Smooth muscle cell (in vitro differentiated cells): ENCODE results near the gene PDGFD. TPM values are rescaled to one million over a fixed set of nuclear protein-coding genes. Genes with fewer than 3 reads are reported as not detected.

Experiments used
- DNase-seq: peaks from one replicate; lab custom pipeline; 2025; ENCODE audit not compliant: unreplicated experiment; lab: John Stamatoyannopoulos, UW
- H2AFZ ChIP-seq: fragments of 200-600 bp; sonication (generic); 2 replicates; pipeline ENCODE4 v1.6.0; 2016; ENCODE audit warnings: antibody characterized with exemption, low read depth, mild to moderate bottlenecking
- H3F3A ChIP-seq: fragments of 200-600 bp; sonication (generic); 2 replicates; pipeline ENCODE4 v1.6.0; 2017; ENCODE audit warnings: antibody characterized with exemption, low read depth
- H3K27ac ChIP-seq: fragments of 200-600 bp; sonication (generic); 2 replicates; pipeline ENCODE4 v1.5.1; 2016; ENCODE audit warnings: low read depth, mild to moderate bottlenecking
- H3K27me3 ChIP-seq: fragments of 200-600 bp; sonication (generic); 2 replicates; pipeline ENCODE4 v1.6.1; 2016; ENCODE audit warnings: low read depth, mild to moderate bottlenecking
- H3K36me3 ChIP-seq: fragments of 200-600 bp; sonication (generic); 2 replicates; pipeline ENCODE4 v1.5.1; 2016; ENCODE audit warnings: low read depth
- H3K4me1 ChIP-seq: fragments of 200-600 bp; sonication (generic); 2 replicates; pipeline ENCODE4 v1.5.1; 2016; ENCODE audit warnings: low read depth
- H3K4me2 ChIP-seq: fragments of 200-600 bp; sonication (generic); 2 replicates; pipeline ENCODE4 v1.6.0; 2016; ENCODE audit warnings: mild to moderate bottlenecking
- H3K4me3 ChIP-seq: fragments of 200-600 bp; sonication (generic); 2 replicates; pipeline ENCODE4 v1.5.1; 2016; ENCODE audit warnings: mild to moderate bottlenecking
- H3K79me2 ChIP-seq: fragments of 200-600 bp; sonication (generic); 2 replicates; pipeline ENCODE4 v1.6.0; 2016; ENCODE audit warnings: low read depth, mild to moderate bottlenecking
- H3K9ac ChIP-seq: fragments of 200-600 bp; sonication (generic); 2 replicates; pipeline ENCODE4 v1.6.0; 2016; ENCODE audit warnings: low read depth
- H3K9me3 ChIP-seq: fragments of 200-600 bp; sonication (generic); replicated peaks from 2 replicates; pipeline ENCODE4 v1.5.1; 2016; ENCODE audit warnings: low read depth
- H4K20me1 ChIP-seq: fragments of 200-600 bp; sonication (generic); 2 replicates; pipeline ENCODE4 v1.6.0; 2016; ENCODE audit warnings: low read depth
- WGBS: methylation state at CpG from one replicate; pipeline ENCODE4 v1.1.7; 2016; ENCODE audit warnings: low lambda C conversion rate; 5-methylcytosine and 5-hydroxymethylcytosine counted together
- polyA plus RNA-seq: library from polyadenylated mRNA; unstranded; fragments of >200 nt; fragmentation: Nextera tagmentation; extraction: Ambion mirVana; gene quantifications from 2 replicates; pipeline ENCODE4 v1.2.1, GENCODE V29; 2016
- total RNA-seq: library from RNA; depleted of rRNA; stranded (reverse); fragments of >200 nt; gene quantifications from 2 replicates; pipeline ENCODE4 v1.2.3, GENCODE V29; 2014
- TF ChIP-seq, protein P1 (sequence below): fragments of 200-600 bp; sonication (generic); IDR thresholded peaks from 2 replicates; pipeline ENCODE4 v1.5.1; 2017; ENCODE audit warnings: borderline replicate concordance, mild to moderate bottlenecking, antibody characterized with exemption; ENCODE audit not compliant: insufficient read depth, poor library complexity, severe bottlenecking

PDGFD gene
- total and polyA plus RNA-seq, 2 experiments from 2014 or later = 1.5 to 10.0 TPM

DNA sequence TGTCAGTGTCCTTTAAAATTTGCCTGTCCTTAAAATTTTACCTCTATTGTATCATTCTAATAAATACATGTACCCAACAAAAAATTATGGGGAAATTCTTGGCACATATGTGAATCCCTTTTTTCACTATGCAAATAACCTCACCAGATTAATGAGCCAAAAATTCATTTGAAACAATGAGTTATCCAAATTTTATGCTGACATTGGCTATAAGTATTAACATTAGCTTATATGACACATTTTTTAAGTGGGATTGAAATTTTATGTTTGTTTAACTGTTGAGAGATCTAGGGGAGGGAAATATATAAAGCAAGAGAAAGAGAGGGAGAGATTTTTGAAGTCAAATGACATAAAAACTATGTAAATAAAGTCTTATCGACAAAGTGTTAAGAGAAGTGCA, 11.8 kb upstream of the PDGFD start:
- Histone ChIP-seq H3K79me2 (no peaks in the 10 kb centered on the region), H3K4me1 (no peaks in the 10 kb centered on the region), H3K4me3 (no peak overlapping the region), H3K36me3 (no peaks in the 10 kb centered on the region), H3K27ac (no peak overlapping the region), H3F3A (no peaks in the 10 kb centered on the region), H3K27me3 (peaks cover 20% of the 10 kb centered on the region), H2AFZ (no peak overlapping the region), H3K9me3 (no peaks in the 10 kb centered on the region), H4K20me1 (no peaks in the 10 kb centered on the region), H3K9ac (no peak overlapping the region), H3K4me2 (no peak overlapping the region)
- no peak for DNase-seq
- TF ChIP-seq, protein P1, sequence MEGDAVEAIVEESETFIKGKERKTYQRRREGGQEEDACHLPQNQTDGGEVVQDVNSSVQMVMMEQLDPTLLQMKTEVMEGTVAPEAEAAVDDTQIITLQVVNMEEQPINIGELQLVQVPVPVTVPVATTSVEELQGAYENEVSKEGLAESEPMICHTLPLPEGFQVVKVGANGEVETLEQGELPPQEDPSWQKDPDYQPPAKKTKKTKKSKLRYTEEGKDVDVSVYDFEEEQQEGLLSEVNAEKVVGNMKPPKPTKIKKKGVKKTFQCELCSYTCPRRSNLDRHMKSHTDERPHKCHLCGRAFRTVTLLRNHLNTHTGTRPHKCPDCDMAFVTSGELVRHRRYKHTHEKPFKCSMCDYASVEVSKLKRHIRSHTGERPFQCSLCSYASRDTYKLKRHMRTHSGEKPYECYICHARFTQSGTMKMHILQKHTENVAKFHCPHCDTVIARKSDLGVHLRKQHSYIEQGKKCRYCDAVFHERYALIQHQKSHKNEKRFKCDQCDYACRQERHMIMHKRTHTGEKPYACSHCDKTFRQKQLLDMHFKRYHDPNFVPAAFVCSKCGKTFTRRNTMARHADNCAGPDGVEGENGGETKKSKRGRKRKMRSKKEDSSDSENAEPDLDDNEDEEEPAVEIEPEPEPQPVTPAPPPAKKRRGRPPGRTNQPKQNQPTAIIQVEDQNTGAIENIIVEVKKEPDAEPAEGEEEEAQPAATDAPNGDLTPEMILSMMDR = no peak
- 93% methylated on average over 1 of the region's 1 CpG for WGBS

DNA sequence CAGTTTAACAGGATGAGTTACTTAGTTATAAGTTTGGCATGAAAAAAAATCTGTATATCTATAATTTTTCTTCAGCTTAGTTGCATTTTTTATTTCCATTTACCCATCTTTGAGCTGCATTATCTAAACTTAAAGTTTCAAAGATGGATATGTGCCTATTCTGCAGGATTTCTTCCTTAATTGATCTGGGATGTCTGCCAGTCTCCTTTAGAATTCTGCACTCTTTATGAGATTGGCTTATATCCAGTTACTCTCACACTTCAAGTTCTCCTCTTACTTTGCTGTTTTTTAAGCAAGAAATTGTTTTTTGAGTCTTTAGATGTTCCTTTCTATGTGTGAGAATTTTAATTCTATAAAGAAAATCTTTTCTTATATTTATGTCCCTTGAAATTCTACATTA, 5.1 kb upstream of the PDGFD start:
- Histone ChIP-seq H2AFZ (no peak overlapping the region), H3K4me1 (no peaks in the 10 kb centered on the region), H3K4me2 (no peak overlapping the region), H3K9me3 (no peaks in the 10 kb centered on the region), H3K27ac (no peak overlapping the region), H3K27me3 (no peaks in the 10 kb centered on the region), H3F3A (no peaks in the 10 kb centered on the region), H3K9ac (no peak overlapping the region), H3K79me2 (no peaks in the 10 kb centered on the region), H4K20me1 (no peaks in the 10 kb centered on the region), H3K36me3 (no peaks in the 10 kb centered on the region), H3K4me3 (no peak overlapping the region)
- no peak for DNase-seq
- TF ChIP-seq, protein P1 = no peak

DNA sequence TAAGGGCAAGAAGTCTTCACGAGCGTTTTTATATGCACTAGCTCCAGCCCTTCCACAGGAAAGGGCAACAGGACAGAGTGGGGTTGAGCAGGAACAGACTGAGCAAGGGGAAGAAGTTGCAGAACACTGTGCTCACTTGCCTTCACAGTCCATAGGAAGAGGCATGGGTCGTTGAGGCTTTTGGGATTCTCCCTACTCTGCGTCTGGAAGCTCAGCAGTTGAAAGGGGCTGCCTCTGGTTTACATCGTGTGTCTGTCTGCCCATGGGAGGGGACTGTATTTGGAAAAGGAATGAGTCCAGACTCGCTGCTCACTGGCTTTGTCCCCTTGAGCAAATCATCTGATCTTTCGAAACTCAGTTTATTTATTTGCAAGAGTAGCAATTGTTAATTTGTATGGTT, 1.1 kb upstream of the PDGFD start:
- WGBS = 59% methylated on average over 7 of the region's 7 CpGs
- no peaks in the 10 kb centered on the region for H3K79me2 ChIP-seq
- H3K4me1 ChIP-seq = no peaks in the 10 kb centered on the region
- H4K20me1 ChIP-seq = no peaks in the 10 kb centered on the region
- H3F3A ChIP-seq = no peaks in the 10 kb centered on the region
- peaks cover 7% of the 10 kb centered on the region for H3K27me3 ChIP-seq
- no peak overlapping the region for H3K27ac ChIP-seq
- H2AFZ ChIP-seq = no peak overlapping the region
- H3K9ac ChIP-seq = no peak overlapping the region
- no peak for DNase-seq
- TF ChIP-seq, protein P1 = no peak
- no peaks in the 10 kb centered on the region for H3K9me3 ChIP-seq
- H3K36me3 ChIP-seq = no peaks in the 10 kb centered on the region
- no peak overlapping the region for H3K4me3 ChIP-seq
- no peak overlapping the region for H3K4me2 ChIP-seq
